DMS79 (cell line): ENCODE results near the gene DET1.
"Not testable (repeated sequence)": the region's sequence is repeated elsewhere in the genome, so short reads cannot be mapped to it uniquely, and the experiment has no call there.

Source experiments
- DNase-seq: peaks from one replicate; lab custom pipeline; 2025; lab: John Stamatoyannopoulos, UW

The DET1 gene

DNA sequence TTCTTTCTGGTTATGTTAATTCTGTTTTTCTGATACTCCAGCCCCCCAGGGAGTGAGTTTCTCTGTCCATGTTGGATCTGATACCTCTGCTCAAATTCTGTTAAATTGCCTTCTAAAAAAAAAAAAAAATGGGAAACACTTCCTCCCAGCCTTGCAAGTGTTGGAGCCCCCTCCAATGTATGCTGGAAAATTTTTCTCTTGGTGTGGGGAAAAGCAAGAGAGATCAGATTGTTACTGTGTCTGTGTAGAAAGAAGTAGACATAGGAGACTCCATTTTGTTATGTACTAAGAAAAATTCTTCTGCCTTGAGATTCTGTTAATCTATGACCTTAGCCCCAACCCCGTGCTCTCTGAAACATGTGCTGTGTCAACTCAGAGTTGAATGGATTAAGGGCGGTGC, 6.1 kb downstream of the DET1 start:
- not testable (repeated sequence) for DNase-seq

DNA sequence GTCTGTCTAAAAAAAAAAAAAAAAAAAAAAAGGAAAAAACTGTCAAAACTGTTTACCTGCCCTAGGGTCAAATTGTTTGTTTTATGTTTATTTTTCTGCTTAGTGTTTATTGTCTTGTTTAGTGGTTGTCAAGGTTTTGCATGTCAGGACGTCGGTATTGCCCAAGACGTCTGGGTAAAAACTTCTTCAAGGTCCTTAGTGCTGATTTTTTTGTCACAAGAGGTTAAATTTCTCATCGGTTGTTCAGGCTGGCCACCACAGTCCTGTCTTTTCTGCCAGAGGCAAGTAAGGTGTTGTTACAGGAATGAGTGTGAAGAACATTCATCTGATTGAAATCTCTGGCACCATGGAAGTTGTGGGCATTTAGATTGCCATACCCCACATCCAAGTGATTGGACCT, 7.0 kb downstream of the DET1 start:
- no peak for DNase-seq

DNA sequence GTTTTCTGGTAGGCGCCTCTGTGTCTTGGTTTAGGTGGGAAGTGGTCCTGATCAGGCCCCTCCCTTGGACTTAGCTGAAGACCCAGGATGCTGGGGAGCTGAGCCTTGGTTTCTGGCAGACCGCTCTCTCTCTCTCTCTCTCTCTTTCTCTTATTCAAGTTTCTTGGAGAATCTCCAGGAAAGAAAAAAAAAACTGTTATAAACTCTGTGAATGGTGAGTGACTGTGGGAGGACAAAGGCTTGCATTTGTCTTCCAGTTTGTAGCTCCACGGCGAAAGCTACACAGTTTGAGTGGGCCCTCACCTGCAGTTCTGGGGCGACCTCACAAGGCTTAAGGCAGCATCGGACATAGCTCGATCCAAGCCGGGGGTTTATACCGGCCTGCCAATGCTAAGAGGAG, 7.5 kb downstream of the DET1 start:
- DNase-seq = no peak

DNA sequence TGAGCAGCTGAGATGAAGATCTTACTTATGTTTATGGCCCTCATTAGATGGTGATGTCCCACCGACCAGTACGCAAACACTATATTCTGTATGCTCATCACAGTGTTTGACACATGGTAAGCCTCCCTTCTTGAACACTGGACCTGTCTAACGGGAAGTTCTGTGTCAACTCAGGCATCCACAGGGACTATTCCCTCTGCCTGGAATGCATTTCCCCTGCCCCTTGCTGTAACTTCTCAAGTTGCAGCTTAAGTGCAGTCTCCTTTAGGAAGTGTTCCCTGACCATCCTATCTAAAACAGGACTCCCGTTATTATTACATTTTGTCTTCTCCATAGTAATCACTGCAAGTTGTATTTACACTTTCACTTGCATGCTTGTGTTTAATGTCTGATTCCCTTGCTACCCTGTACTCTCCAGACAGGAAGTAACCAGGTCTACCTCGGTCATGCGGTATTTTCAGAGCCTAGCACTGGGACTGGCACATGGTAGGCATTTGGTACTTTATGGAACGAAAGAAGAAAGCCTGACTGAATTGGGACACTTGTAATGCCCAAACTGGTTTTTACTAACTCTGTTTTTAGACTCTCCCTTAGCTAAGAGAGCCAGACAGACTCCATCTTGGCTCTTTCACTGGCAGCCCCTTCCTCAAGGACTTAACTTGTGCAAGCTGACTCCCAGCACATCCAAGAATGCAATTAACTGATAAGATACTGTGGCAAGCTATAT, 8.7 kb downstream of the DET1 start:
- no peak for DNase-seq

DNA sequence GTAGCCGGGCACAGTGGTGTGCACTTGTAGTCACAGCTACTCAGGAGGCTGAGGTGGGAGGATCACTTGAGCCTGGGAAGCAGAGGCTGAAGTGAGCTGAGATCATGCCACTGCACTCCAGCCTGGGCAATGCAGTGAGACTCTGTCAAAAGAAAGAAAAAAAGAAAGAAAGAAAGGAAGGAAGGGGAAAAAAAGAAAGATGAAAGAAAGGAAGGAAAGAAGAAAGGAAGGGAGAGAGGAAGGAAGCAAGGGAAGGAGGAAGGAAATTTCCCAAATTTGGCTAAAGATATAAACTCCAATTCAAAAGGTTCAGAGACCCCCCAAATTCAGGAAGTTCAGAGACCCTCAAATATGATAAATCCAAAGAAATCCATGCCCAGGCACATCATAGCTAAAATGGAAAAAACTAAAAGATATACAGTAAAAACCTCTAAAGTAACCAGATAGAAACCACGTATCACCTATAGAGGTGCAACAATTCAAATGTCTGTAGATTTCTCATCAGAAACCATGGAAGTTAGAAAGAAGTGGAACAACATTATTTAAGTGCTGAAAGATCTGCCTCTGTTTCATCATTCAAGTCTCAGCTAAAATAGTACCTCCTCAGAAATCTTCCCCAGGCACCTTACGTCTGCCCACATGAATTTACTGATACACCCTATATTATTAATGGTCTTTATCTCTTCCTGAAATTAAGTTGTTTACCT, 10.7 kb downstream of the DET1 start:
- DNase-seq = no peak

DNA sequence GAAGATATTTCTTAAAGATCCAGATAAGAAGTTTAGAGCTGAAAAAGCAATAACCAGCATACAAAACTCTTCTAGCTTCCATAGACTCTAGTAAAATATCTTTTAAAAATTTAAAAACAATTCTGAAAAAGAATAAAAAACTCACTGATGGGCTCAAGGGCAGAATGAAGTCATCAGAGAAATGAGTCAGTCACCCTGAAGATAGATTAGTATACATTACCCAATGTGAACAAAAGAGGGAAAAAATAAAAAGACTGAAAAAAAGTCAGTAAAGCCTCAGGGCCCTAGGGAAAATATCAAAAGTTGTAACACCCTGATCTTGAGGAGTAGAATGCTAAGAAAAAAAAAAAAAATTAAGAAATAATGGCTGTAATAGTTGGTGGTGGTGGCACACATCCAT, 11.4 kb downstream of the DET1 start:
- DNase-seq = no peak

DNA sequence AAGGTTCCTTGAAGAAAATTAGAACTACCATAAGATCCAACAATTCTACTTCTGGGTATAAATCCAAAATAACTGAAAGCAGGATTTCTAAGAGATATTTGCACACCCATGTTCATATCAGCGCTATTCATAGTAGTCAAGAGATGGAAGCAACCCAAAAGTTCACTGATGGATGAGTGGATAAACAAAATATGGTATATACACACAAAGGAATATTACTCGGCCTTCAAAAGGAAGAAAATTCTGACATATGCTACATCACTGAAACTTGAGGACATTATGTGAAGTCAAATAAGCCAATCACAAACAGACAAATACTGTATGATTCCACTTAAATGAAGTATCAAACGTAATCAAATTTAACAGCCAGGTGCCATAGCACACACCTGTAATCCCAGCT, 13.1 kb downstream of the DET1 start:
- DNase-seq = no peak

DNA sequence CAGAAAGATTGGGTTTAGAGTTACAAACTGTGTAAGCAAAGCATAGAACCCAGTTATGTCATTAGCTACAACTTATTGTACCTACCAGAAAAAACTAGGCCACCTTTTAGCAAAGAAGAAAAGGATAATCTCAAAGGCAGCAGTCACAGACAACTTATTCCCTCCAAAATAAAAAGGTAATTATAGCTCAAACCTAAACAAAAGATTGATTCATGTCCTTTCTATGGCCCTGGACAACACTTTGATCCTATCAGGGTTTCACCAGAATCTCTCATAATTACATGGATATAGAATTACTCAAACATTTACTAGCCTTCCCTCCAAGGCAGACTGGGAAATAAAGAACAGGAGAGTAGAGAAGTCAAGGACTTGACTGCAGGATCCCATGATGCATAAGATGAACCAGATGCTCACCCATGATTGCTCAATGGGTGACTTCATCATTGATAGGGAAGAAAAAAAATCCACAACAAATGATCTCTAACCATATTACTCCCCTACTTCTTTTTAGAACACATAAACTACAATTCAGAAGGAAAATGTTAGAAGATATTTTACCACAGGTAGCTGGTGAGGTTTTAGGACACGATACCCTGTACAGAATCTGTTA, 17.4 kb downstream of the DET1 start:
- no peak for DNase-seq

DNA sequence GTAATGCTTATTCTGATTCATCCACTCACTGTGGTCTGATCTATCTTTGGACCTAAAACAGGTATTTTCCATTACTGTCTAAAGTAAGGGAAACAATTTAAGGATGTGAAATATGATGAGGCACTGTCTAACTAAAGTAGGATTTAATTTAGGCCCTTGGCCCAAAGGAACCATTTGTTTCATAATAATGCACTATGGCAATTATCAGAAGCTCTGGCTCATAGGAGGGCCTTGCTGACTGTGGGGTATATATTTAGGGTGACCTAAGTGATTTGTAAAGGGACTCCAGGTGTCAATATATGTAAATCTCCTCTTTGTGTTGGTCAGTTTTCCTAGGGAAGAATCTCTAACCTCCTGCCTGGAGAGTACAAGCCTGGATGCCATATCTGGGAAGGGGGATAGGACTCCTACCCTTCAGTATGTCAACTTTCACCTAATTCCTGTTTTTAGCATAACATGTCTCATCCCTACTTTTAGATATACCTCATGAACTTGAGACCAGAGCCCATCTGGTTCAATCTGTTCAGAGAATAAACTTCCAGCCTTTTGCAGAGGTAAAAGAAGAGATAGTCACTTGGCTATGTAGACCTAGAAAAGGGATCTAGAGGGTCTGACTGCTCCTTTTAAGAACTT, 20.1 kb downstream of the DET1 start:
- DNase-seq = no peak

DNA sequence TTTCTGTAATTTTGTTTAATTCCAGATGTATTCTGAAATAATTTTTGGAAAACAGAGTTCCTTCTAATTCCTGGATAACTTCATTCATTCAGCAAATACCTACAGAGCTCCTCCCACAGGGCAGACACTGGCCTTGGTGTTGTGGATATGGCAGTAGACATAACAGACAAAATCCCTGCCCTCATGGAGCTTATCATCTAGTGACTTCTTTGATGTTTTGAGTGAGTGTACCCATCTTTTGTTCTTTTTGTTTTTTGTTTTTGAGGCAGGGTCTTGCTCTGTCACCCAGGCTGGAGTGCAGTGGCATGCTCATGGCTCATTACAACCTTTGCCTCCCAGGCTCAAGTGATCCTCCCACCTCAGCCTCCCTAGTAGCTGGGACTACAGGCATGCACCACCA, 21.1 kb downstream of the DET1 start:
- no peak for DNase-seq

DNA sequence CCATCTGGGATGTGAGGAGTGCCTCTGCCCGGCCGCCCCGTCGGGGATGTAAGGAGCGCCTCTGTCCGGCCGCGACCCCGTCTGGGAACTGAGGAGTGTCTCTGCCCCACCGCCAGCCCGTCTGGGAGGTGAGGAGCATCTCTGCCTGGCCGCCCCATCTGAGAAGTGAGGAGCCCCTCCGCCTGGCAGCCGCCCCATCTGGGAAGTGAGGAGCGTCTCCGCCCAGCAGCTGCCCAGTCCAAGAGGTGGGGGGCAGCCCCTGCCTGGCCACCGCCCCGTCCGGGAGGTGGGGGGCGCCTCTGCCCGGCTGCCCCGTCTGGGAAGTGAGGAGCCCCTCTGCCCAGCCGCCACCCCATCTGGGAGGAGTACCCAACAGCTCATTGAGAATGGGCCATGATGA, 22.4 kb downstream of the DET1 start:
- not testable (repeated sequence) for DNase-seq

DNA sequence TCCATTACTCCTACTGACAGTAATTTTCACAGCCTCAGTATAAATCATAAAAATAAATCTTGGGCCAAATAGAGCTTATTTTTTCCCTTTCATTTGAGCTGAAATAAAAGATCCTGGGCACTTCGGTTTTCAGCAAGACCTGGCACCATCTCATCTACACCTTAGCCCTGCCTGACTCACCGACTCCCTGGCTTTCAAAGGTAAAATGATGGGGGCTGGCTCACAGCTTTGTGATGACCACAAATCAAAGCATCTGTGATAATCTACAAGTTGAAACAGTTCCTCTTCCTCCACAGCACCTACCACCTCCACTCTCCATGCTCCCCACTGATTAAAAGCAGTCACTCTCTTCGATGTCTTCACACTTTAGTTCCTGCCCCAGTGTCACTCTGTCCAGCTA, 27.6 kb downstream of the DET1 start:
- no peak for DNase-seq

DNA sequence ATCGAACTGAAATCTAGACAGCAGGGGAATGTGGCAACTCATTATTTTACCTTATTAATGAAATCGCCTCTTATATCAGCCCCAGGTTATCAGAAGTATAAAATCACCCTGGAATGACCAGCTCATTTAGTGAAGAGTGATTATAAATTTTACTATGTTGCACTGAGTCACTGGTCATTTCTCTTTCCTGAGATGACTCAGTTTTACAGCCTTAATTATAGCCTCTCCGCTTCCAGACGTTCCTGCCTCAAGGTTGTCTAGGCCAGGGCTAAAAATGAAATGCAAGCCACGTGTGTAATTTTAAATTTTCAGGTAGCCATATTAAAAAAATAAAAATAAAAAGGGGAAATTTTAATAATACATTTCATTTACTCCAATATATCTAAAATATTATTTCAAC, 33.3 kb downstream of the DET1 start:
- no peak for DNase-seq

DNA sequence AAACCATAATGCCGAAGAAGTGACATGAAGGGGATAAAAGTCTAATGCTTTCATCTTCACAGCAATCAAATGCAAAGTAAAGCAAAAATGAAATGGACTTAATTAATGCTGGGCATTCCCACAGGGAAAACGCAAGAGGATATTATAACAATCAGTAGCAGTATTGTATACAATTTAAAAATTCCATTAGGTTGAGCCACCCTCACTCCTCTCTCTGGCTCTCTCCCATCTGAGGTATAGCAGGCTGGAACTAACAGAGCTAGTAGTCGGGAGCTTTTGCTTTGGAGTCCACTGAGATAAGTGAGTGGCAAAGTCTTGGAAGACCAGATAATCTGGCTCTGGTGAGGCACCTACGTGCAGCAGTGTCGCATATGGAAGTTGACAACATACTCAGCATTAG, 33.9 kb downstream of the DET1 start:
- no peak for DNase-seq

DNA sequence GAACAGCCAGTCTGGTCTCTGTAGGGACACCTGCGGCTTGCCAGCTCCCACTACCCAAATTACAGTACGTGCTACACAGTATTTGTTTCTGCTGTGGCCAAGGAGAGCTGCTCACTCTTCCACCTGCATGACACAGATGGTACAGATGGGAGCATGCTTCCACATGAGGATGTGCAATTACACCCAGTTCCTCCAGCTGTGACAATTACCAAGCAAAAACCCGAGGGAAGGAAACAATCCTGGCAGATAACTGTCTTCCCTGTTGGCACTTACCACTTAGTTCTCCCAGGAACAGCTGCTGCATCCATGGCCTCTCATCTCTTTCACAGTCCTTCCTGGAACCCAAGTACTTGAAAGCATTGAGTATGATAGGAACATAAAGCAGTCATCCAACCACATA, 34.4 kb downstream of the DET1 start:
- DNase-seq = no peak

DNA sequence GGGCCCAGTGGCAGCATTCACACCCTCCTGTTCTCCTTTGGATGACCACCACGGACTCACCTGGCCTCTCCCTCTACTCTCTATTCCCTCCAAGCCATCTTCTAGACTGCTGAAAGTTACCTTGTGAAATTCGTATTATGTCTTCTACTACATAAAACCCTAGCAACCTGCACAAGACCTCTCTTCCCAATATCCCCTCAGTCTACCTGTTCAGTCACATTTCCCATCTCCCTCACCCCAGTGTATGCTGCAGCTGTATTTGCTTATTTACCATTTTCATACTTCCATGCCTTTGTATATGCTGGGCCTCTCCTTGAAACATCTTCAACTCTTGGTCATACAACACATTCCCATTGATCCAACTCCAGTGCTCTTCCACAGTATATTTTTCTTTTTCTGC, 35.3 kb downstream of the DET1 start:
- DNase-seq = no peak

DNA sequence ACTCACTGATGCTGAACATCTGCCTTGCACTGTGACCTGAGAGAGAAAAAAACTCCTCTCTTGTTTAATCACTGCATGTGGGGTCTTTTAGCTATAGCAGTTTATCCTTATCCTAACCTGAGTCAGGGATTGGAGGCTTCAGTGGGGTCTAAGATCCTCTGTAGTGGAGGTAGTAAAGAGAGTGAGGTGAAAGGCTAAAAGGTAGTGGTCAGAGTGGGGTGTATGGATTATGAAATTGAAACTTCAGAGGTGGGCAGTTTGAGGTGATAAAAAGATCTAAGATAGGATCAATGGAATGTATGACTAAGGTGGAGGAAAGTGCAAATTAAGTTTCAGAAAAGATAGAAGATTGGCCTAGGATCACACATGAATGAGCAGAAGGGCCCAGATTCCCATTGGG, 36.5 kb downstream of the DET1 start:
- DNase-seq = no peak

DNA sequence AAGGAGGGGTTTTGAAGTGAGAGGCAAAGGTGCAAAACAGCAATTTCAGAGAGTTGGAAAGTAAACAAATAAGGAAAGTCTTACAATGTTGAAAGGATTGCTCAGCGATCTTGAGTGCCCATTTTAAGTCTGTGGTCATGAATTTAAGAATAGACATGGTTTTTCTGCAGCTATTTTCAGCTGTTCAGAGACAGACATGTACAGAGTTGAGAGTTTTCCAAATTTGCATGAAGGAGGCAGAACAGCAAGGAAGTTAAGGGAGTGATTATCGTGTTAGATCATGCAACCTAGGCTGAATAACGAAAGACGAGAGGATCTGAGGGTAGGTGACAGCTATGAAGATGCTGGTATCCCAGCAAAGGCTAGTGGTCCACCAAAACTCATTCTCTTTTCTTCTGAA, 37.2 kb downstream of the DET1 start:
- no peak for DNase-seq

DNA sequence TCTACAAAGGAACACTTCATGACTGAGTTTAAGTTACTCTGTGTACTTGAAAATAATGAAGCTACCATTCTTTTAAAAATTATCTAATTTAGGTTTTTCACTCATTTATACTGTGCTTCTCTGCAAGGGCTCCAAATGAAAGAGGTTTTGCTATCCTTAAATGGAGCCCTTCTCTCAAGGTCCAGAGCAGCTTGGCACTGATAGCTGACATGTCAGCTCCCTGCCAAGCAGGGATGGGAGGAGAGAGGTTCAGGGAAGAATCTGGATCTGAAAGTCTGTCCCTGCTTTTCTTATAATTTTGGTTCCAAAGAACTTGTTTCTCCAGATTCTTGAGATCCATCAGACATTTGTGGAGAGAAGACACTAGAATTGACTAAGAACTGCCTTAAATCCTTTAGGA, 39.9 kb downstream of the DET1 start:
- DNase-seq = no peak

DNA sequence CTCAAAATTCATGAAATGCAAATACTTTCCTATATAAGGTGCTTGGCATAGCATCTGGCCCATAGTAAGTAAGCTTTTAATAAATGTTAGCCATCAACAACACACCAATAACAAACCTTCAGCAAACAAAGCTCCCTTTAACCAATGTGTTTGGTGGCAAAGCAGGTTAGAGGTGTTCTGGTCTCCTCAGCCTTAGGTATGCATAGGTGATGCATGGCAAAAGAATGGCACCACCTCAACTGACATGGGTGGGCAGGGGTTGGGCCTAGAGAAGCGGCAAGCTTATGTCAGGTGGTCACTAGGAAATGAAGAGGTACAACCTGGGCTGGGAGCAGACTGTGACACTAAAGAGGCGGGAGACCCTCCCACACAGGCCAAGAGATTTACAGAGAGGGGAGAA, 40.8 kb downstream of the DET1 start:
- no peak for DNase-seq

DNA sequence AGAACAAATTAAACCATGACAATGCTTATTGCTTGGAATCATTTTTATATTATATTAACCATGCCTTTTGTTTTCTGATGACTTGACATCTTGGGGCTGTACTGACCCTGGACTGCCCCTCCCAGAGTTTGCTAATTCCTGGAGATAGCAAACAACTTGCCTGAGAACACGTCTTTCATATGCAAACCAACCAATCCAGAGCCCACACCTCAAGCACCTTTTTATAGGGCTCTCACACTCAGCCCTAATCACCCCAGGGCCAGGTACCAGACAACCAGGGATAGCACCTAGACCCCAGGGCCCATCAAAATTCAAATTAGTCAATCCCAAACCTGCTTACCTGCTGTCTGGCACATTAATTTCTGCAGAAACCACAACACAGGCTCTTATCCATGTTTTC, 42.0 kb downstream of the DET1 start:
- DNase-seq = no peak

DNA sequence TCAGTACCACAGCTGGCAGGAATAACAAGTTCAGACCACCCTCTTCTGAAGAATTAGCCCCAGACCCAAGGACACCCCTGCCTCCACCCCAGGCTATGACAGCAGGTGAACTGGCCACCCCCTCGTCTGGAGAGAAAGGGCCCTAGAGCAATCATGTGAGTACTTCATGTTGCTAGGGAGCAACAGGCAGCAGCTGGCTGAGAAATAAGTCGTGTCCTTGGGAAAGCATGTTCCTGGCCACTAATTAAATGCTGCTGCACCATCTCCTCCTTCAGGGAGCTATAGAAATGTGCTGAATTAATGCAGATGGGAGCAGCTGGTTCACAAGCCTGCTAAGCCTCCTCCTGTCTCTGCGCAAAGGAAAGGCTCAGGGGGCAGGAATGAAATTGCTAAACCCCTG, 47.5 kb downstream of the DET1 start:
- DNase-seq = peak; percentile 31

DNA sequence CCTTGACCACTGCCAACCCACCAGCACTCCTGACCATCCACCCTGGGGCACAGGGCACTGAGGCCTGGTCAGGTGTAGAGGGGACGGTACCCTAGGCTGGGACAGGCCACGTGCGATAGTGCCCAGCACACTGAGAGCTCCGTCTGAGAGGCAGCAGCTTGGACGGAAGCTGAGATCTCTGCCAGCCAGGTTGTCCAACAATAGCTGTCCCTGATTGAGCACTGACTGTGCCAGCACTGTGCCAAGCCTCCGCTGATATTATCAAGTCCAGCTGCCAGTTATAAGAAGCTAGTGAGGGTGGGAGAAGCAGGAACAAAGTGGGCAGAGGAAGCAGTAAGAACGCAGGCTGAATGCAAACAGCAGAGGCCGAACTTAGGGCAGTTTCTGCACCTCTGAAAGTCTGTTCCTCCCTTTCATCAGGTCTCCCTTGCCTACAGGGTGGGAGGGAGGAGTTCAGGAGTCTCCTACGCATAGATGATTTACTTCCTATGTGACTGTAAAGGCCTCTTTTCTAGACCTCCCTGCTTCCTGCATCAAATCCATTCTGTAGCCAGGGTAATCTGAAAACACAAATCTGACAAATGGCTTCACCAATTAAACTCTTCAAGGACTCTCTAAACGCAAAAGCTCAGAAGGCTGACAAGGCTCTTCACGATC, 49.2 kb downstream of the DET1 start:
- no peak for DNase-seq
